ACC112 (cell line): ENCODE results near the gene SPACA4.
"Not testable (repeated sequence)": the region's sequence is repeated elsewhere in the genome, so short reads cannot be mapped to it uniquely, and the experiment has no call there.

ENCODE experiments used
- H2AFZ ChIP-seq: fragments of 200-600 bp; sonication (generic); one replicate; pipeline ENCODE4 v1.6.0; 2017; ENCODE audit warnings: antibody characterized with exemption, low read length; ENCODE audit not compliant: unreplicated experiment
- H3K27ac ChIP-seq: fragments of 200-600 bp; sonication (generic); 2 replicates; pipeline ENCODE4 v1.5.1; 2014; ENCODE audit warnings: low read depth, mild to moderate bottlenecking, antibody characterized with exemption, low read length, moderate library complexity
- H3K27me3 ChIP-seq: fragments of 200-600 bp; sonication (generic); 2 replicates; pipeline ENCODE4 v1.6.1; 2014; ENCODE audit warnings: mild to moderate bottlenecking, antibody characterized with exemption, low read length, moderate library complexity, mixed read lengths; ENCODE audit not compliant: insufficient read depth
- H3K36me3 ChIP-seq: fragments of 200-600 bp; sonication (generic); 2 replicates; pipeline ENCODE4 v1.6.1; 2016; ENCODE audit warnings: mild to moderate bottlenecking, antibody characterized with exemption, low read length, moderate library complexity, mixed read lengths; ENCODE audit not compliant: insufficient read depth
- H3K4me1 ChIP-seq: fragments of 200-600 bp; sonication (generic); one replicate; pipeline ENCODE4 v1.6.1; 2016; ENCODE audit warnings: low read length, mixed read lengths; ENCODE audit not compliant: insufficient read depth, unreplicated experiment, control insufficient read depth
- H3K4me3 ChIP-seq: fragments of 200-600 bp; sonication (generic); 2 replicates; pipeline ENCODE4 v1.5.1; 2014; ENCODE audit warnings: mild to moderate bottlenecking, low read depth, low read length
- H3K79me2 ChIP-seq: fragments of 200-600 bp; sonication (generic); one replicate; pipeline ENCODE4 v1.6.0; 2016; ENCODE audit warnings: low read length; ENCODE audit not compliant: control insufficient read depth, unreplicated experiment, insufficient read depth

The SPACA4 gene

GRCh38 chr19:48575931-48576622, 30.5 kb upstream of the SPACA4 start:
- H3K4me1 ChIP-seq = peaks cover 3% of the 10 kb centered on the region
- no peak overlapping the region for H3K27ac ChIP-seq
- H3K4me3 ChIP-seq = no peak overlapping the region
- H3K36me3 ChIP-seq = no peaks in the 10 kb centered on the region
- H2AFZ ChIP-seq = no peak overlapping the region
- H3K27me3 ChIP-seq = no peaks in the 10 kb centered on the region
- no peaks in the 10 kb centered on the region for H3K79me2 ChIP-seq

GRCh38 chr19:48577908-48578307, 28.6 kb upstream of the SPACA4 start:
- H3K79me2 ChIP-seq, H2AFZ ChIP-seq, H3K4me3 ChIP-seq, H3K36me3 ChIP-seq, H3K27me3 ChIP-seq, H3K27ac ChIP-seq, H3K4me1 ChIP-seq: not testable (repeated sequence)

GRCh38 chr19:48578891-48579290, 27.7 kb upstream of the SPACA4 start:
- Histone ChIP-seq H3K4me1 (peaks cover 3% of the 10 kb centered on the region), H3K4me3 (no peak overlapping the region), H3K36me3 (no peaks in the 10 kb centered on the region), H3K27ac (no peak overlapping the region), H2AFZ (no peak overlapping the region), H3K27me3 (no peaks in the 10 kb centered on the region), H3K79me2 (no peaks in the 10 kb centered on the region)

- H3K27me3 ChIP-seq = no peaks in the 10 kb centered on the region
- H3K4me3 ChIP-seq = no peak overlapping the region
- no peaks in the 10 kb centered on the region for H3K79me2 ChIP-seq
- H3K4me1 ChIP-seq = peaks cover 3% of the 10 kb centered on the region
- no peaks in the 10 kb centered on the region for H3K36me3 ChIP-seq
- H3K27ac ChIP-seq = no peak overlapping the region
- no peak overlapping the region for H2AFZ ChIP-seq
Measured at GRCh38 chr19:48582168-48582567, 24.4 kb upstream of the SPACA4 start.

- Histone ChIP-seq H3K4me1 (peaks cover 3% of the 10 kb centered on the region), H3K79me2 (no peaks in the 10 kb centered on the region), H3K27ac (no peak overlapping the region), H3K27me3 (no peaks in the 10 kb centered on the region), H2AFZ (no peak overlapping the region), H3K4me3 (no peak overlapping the region), H3K36me3 (no peaks in the 10 kb centered on the region)
Measured at GRCh38 chr19:48587387-48587786, 19.2 kb upstream of the SPACA4 start.

- H3K4me3 ChIP-seq = peak overlapping the region; percentile 50; the same call in 1 of the 2 replicates
- H3K4me1 ChIP-seq = peaks cover 3% of the 10 kb centered on the region
- H3K27ac ChIP-seq = no peak overlapping the region
- H3K27me3 ChIP-seq = no peaks in the 10 kb centered on the region
- H3K36me3 ChIP-seq = no peaks in the 10 kb centered on the region
- no peaks in the 10 kb centered on the region for H3K79me2 ChIP-seq
- no peak overlapping the region for H2AFZ ChIP-seq
Measured at GRCh38 chr19:48588670-48589401, 17.7 kb upstream of the SPACA4 start.

GRCh38 chr19:48591021-48591420, 15.5 kb upstream of the SPACA4 start:
- H3K36me3 ChIP-seq = no peaks in the 10 kb centered on the region
- no peaks in the 10 kb centered on the region for H3K4me1 ChIP-seq
- no peak overlapping the region for H3K4me3 ChIP-seq
- no peaks in the 10 kb centered on the region for H3K27me3 ChIP-seq
- no peak overlapping the region for H3K27ac ChIP-seq
- H2AFZ ChIP-seq = no peak overlapping the region
- H3K79me2 ChIP-seq = no peaks in the 10 kb centered on the region

- H3K4me1 ChIP-seq = no peaks in the 10 kb centered on the region
- H3K4me3 ChIP-seq = no peak overlapping the region
- no peak overlapping the region for H3K27ac ChIP-seq
- H3K36me3 ChIP-seq = no peaks in the 10 kb centered on the region
- H2AFZ ChIP-seq = no peak overlapping the region
- H3K27me3 ChIP-seq = no peaks in the 10 kb centered on the region
- H3K79me2 ChIP-seq = no peaks in the 10 kb centered on the region
Measured at GRCh38 chr19:48595171-48595570, 11.4 kb upstream of the SPACA4 start.

GRCh38 chr19:48595833-48596232, 10.7 kb upstream of the SPACA4 start:
- Histone ChIP-seq H3K4me3 (no peak overlapping the region), H3K27ac (no peak overlapping the region)

GRCh38 chr19:48596237-48596636, 10.3 kb upstream of the SPACA4 start:
- Histone ChIP-seq H3K27me3 (no peaks in the 10 kb centered on the region), H3K4me3 (no peak overlapping the region), H3K27ac (no peak overlapping the region), H3K79me2 (no peaks in the 10 kb centered on the region), H2AFZ (no peak overlapping the region), H3K4me1 (no peaks in the 10 kb centered on the region), H3K36me3 (no peaks in the 10 kb centered on the region)

More at GRCh38 chr19:48595833-48596232, 10.7 kb upstream of the SPACA4 start:
- Histone ChIP-seq H3K36me3 (no peaks in the 10 kb centered on the region), H3K27me3 (no peaks in the 10 kb centered on the region), H3K79me2 (no peaks in the 10 kb centered on the region), H3K4me1 (no peaks in the 10 kb centered on the region), H2AFZ (no peak overlapping the region)
